Activated T-cell treated with anti-CD3 and anti-CD28 coated beads for 4 hours (primary cell): ENCODE results near the gene ZBTB32.
"Not testable (repeated sequence)": the region's sequence is repeated elsewhere in the genome, so short reads cannot be mapped to it uniquely, and the experiment has no call there.

Source experiments
- DNase-seq: peaks from one replicate; pipeline ENCODE4 v3.0.0-alpha.2; 2020

Gene ZBTB32

DNA sequence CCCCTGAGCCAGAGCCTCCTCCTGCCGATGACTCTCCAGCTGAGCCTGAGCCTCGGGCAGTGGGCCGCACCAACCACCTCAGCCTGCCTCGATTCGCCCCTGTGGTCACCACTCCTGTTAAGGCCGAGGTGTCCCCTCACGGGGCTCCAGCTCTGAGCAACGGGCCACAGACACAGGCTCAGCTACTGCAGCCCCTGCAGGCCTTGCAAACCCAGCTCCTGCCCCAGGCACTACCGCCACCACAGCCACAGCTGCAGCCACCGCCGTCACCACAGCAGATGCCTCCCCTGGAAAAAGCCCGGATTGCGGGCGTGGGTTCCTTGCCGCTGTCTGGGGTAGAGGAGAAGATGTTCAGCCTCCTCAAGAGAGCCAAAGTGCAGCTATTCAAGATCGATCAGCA lies 17.0 kb downstream of the ZBTB32 start:
- no peak for DNase-seq

DNA sequence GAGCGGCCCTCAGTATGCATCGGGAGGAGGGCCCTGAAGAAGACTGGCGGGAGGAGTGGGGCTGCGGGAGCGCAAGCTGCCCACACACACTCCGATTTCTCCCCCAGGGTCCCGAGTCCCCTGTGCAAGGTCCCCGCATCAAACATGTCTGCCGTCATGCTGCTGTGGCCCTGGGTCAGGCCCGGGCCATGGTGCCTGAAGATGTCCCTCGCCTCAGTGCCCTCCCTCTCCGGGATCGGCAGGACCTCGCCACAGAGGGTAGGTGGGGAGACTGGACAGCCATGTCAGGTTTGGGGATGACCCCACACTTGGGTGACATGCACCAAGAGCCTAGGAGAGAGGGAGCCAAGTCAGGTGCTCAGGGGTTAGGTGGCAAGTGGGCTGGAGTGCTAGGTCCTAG lies 18.1 kb downstream of the ZBTB32 start:
- no peak for DNase-seq

GRCh38 chr19:35722897-35723296 lies 18.5 kb downstream of the ZBTB32 start:
- DNase-seq: no peak

- no peak for DNase-seq
These were observed 19.3 kb downstream of the ZBTB32 start for GRCh38 chr19:35723671-35724070.

DNA sequence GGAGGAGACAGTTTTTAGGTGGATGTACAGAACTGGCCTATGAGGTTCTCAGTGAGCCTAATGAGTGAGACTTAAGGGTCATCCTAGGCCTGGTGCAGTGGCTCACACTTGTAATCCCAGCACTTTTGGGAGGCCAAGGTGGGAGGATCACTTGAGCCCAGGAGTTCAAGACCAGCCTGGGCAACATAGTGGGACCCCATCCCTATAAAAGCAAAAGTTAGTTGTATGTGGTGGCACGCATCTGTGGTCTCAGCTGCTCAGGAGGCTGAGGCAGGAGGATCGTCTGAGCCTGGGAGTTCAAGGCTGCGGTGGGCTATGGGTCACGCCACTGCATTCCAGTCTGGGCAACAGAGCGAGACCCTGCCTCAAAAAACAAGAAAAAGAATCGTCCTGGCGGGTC lies 19.8 kb downstream of the ZBTB32 start:
- not testable (repeated sequence) for DNase-seq

DNA sequence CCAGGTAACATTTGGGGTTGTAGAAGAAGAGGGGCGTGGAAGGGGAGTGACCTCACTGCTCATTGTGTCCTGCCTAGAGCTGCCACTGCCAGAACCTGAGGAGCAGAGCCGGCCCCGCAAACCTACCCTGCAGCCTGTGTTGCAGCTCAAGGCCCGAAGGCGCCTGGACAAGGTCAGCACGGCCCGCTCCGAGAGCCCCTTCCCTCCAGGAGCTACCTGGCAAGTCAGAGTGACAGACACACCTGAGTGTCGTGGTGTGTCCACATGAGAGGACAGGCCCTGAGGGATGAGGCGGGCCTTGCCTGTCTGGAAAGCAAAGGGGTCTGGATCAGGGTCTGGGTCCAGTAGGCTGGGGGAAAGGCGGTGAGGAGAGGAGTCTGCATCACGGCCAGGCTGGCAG lies 20.2 kb downstream of the ZBTB32 start:
- no peak for DNase-seq

- DNase-seq: no peak
These were observed 21.0 kb downstream of the ZBTB32 start for GRCh38 chr19:35725216-35725861.

GRCh38 chr19:35727053-35727955 lies 22.9 kb downstream of the ZBTB32 start:
- DNase-seq: no peak

GRCh38 chr19:35727956-35728706 lies 23.8 kb downstream of the ZBTB32 start:
- DNase-seq: no peak

GRCh38 chr19:35729021-35729420 lies 24.7 kb downstream of the ZBTB32 start:
- no peak for DNase-seq

DNA sequence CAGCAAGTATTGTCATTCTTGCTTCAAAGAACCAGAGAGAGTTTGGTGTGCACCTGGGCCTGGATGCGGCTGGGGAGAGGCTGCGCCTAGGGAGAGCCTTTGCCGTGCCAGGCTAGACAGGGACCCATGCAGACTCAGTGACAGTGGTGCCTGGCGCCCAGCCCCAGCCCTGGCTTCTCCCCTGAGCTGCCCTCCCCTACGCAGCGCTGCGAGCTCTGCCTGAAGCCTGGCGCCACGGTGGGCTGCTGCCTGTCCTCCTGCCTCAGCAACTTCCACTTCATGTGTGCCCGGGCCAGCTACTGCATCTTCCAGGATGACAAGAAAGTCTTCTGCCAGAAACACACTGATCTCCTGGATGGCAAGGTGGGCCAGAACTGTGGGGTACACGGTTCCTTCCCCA lies 25.4 kb downstream of the ZBTB32 start:
- no peak for DNase-seq

DNA sequence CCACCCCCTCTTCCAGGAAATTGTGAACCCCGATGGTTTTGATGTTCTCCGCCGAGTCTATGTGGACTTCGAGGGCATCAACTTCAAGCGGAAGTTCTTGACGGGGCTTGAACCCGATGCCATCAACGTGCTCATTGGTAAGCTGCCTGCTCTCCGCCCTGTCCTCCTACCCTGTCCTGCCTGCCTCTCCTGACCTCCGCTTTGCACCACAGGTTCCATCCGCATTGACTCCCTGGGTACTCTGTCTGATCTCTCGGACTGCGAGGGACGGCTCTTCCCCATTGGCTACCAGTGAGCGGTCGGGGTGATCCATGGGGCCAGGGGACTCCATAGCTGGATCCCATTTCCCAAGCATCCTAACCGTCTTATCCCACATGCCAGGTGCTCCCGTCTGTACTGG lies 26.0 kb downstream of the ZBTB32 start:
- no peak for DNase-seq

GRCh38 chr19:35731353-35731752 lies 27.0 kb downstream of the ZBTB32 start:
- DNase-seq: no peak

GRCh38 chr19:35731779-35732405 lies 27.5 kb downstream of the ZBTB32 start:
- DNase-seq: no peak

DNA sequence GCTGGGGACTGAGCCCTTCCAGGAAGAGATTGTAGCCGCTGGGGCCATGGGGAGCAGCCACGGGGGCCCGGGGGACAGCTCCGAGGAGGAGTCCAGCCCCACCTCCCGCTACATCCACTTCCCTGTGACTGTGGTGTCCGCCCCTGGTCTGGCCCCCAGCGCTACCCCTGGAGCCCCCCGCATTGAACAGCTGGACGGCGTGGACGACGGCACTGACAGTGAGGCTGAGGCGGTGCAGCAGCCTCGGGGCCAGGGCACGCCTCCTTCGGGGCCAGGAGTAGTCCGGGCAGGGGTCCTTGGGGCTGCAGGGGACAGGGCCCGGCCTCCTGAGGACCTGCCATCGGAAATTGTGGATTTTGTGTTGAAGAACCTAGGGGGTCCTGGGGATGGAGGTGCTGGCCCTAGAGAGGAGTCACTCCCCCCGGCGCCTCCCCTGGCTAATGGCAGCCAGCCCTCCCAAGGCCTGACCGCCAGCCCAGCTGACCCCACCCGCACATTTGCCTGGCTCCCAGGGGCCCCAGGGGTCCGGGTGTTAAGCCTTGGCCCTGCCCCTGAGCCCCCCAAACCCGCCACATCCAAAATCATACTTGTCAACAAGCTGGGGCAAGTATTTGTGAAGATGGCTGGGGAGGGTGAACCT lies 28.3 kb downstream of the ZBTB32 start:
- DNase-seq: no peak

- DNase-seq: no peak
These were observed 29.1 kb downstream of the ZBTB32 start for GRCh38 chr19:35733180-35734125.

- no peak for DNase-seq
These were observed 29.9 kb downstream of the ZBTB32 start for GRCh38 chr19:35734273-35734672.

DNA sequence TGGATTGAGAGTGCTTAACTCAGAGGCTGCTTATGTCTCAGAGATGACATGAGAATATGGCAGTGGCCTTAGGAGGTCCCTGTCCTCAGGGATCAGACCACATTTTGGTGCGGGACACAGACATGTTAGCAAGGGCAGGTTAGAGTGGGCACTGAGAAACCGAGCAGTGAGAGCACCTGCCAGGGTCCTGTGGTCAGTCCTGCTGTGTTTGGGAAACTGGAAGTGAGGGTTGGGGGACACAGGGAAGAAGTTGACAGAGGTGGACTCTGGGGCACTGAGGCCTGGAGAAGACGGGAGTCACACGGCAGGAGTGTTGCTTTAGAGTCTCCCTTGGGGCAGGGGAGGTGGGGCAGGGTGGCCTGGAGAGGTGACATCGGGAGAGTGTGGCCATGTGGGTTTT lies 30.5 kb downstream of the ZBTB32 start:
- no peak for DNase-seq

GRCh38 chr19:35736913-35737886 lies 32.8 kb downstream of the ZBTB32 start:
- DNase-seq: no peak
